Measurements from ENCODE around the gene FOXE1.

FOXE1 gene

DNA sequence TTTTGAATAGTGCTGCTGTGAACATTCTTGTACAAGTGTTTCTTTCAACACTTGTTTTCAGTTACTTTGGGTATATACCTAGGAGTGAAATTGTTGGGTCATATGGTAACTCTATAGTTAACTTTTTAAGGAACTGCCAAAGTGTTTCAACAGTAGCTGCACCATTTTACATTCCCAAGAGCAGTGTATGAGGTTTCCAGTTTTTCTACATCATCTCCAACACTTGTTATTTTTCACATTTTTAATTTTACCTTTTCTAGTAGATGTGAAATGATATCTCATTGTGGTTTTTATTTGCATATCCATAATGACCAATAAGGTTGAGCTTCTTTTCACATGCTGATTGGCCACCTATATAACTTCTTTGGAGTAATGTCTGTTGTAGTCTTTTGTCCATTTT is 40.0 kb upstream of the FOXE1 start:
- Histone ChIP-seq H4K20me1 (no peaks in the 10 kb centered on the region), H3K9me3 (replicated peaks in 1 of 11) (peaks cover 9 to 14% (median 12%) of the 10 kb centered on the region in 11 experiments; a peak in 19 of 22 replicates)

DNA sequence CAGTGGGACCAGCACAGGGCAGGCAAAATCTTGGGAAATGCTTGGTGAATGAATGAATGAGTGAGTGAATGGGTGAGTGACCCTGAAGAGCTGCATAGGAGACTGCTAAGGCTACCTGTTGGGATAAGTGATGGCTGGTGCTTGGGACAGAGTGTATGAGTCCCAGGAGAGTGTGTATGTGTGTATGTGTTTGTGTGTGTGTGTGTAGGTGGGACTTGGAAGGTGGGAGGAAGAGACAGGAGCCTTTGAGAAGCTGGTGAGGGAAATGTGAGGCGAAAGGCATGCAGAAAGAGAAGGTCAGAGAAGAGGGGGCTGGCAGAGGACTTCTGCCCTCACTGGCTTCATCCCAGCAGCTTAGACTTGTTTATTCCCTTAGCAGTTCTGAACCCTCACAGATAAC is 33.3 kb upstream of the FOXE1 start:
- Histone ChIP-seq H3K4me1 (no peaks in the 10 kb centered on the region), H3K4me2 (no peak overlapping the region), H4K20me1 (no peaks in the 10 kb centered on the region), H3K4me3 (no peak overlapping the region), H3K27me3 (no peaks in the 10 kb centered on the region), H3K27ac (no peak overlapping the region), H3K9ac (no peak overlapping the region), H3K9me3 (replicated peaks in 1 of 11) (peaks cover 0 to 21% (median 0%) of the 10 kb centered on the region in 11 experiments; a peak in 6 of 22 replicates), H3K36me3 (no peaks in the 10 kb centered on the region)
- no peak for TF ChIP-seq Cebpa-rat (IDR thresholded peaks at IDR 0.05)

More for the DNA sequence above, 40.0 kb upstream of the FOXE1 start:
- no peak overlapping the region for H3K4me3 ChIP-seq
- TF ChIP-seq Cebpa-rat (IDR thresholded peaks at IDR 0.05) = no peak
- H3K36me3 ChIP-seq = no peaks in the 10 kb centered on the region
- H3K9ac ChIP-seq = no peak overlapping the region
- H3K27me3 ChIP-seq = no peaks in the 10 kb centered on the region
- H3K4me2 ChIP-seq = no peak overlapping the region
- no peak overlapping the region for H3K27ac ChIP-seq
- H3K4me1 ChIP-seq = peaks cover 0 to 9% (median 2%) of the 10 kb centered on the region in 10 experiments; a peak in 5 of 20 replicates

DNA sequence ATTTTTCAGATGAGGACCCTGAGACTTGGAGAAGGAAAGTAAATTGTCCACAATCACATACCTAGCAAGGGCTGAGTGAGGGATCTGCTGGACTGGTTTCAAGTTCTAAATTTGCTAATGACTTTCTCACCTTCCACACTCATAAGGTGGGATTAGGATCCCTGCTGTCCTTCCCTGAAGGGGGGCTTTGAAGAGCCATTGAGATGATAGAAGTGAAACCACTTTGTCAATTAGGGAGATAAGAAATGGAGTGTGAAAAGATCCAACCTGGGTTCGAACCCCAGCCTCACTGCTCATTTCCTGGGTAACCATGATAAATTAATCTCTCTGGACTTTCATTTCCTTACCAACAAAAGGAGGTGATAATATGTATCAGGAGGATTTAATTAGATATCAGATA is 32.7 kb upstream of the FOXE1 start:
- H3K36me3 ChIP-seq = no peaks in the 10 kb centered on the region
- H3K4me2 ChIP-seq = no peak overlapping the region
- no peaks in the 10 kb centered on the region for H3K4me1 ChIP-seq
- H3K27me3 ChIP-seq = no peaks in the 10 kb centered on the region
- H3K9me3 ChIP-seq (replicated peaks in 1 of 11) = peaks cover 0 to 25% (median 0%) of the 10 kb centered on the region in 11 experiments; a peak in 6 of 22 replicates
- no peak overlapping the region for H3K4me3 ChIP-seq
- no peaks in the 10 kb centered on the region for H4K20me1 ChIP-seq
- no peak overlapping the region for H3K9ac ChIP-seq
- TF ChIP-seq Cebpa-rat (IDR thresholded peaks at IDR 0.05) = no peak
- no peak overlapping the region for H3K27ac ChIP-seq

DNA sequence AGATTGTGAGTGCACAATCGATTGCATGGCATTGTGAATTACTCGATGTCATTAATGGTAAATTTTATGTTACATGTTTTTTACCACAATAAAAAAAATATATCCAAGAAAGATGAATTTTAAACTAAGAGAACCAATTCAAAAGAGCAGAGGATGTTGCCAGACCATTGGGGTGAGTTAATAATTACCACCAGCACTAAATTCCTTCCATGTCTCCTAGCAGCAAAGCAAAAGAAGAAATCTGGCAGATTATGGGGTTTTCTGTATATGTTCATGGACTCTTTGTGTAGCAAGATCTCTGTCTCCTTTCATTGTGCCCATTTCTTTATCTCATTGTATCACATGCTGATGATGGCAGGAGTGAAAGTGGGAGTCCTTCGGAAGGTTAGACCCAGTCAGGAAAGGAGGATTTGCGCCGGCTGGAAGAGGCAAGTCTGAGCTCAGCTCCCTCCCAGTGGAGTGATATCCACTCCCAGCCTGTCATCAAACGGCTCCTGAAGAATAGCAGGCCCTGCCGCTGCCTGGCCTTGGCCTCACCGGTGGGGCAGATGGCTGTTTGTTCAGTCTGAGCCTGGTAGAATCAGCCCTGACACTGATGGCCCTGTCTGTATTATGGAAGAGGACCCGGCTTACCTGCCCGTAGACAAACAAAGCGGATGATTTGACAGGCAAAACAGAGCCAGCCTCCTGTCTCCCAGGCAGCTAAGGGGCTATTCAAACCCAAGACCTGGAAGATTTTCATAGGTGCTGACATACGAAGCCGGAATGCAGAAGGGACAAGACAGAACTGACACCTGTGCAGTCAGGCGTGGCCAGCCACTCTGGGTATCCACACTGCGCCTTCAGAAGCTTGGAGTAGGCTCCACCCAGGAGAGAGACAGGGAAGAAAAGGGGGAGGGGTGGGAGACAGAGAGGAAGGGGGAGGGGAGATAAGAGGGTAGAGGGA is 21.9 kb upstream of the FOXE1 start:
- Histone ChIP-seq H3K36me3 (no peaks in the 10 kb centered on the region), H3K4me1 (peaks cover 9 to 23% (median 18%) of the 10 kb centered on the region in 10 experiments), H3K9ac (no peak overlapping the region), H3K9me3 (replicated peaks in 1 of 11) (no peaks in the 10 kb centered on the region), H3K27me3 (no peaks in the 10 kb centered on the region), H4K20me1 (no peaks in the 10 kb centered on the region), H3K4me3 (no peak overlapping the region), H3K27ac (peak overlapping the region in 5 of 11 experiments; percentile 8 to 63 (median 55); a peak in 3 of 22 replicates), H3K4me2 (peak overlapping the region in 7 of 11 experiments; percentile 63 to 90 (median 82); a peak in 12 of 22 replicates)
- TF ChIP-seq Cebpa-rat (IDR thresholded peaks at IDR 0.05) = no peak

DNA sequence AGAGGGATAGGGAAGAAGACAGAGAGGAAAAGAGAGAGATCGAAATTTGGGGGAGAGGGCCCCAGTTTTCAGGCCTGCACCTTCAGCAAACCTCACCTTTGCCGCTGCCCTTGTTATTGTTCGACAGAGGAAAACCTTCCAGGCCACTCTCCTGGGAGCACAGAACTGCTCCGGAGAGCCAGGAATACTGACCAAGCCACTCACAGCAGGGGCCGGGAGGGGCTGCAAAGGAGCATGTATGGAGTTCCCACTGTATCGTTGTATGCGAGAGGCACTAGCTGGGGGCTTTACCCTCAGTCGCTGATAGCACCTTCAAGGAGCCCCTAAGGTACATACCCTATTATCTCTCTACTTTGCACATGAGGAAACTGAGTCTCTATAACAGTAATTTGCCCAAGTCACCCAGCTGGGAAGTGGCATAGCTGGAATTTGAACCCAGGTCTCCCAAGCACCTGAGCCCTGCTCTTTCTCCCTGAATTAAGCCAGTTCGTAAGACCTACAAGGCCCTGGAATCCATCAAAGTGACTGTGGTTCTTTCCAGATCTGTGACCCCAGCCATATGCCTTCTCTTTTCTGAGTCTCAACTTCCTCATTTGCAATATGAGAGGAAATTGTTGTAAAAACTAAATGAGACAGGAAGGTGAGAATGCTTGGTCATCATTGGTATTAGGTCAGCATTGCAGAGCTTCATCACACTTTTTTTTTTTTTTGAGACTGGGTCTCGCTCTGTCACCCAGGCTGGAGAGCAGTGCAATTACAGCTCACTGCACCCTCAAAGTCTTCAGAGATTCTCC is 21.0 kb upstream of the FOXE1 start:
- TF ChIP-seq Cebpa-rat (IDR thresholded peaks at IDR 0.05) = peak in 7 of 11 experiments; percentile 8 to 61 (median 18); a peak in 2 of 22 replicates
- Histone ChIP-seq H3K27me3 (no peaks in the 10 kb centered on the region), H3K4me1 (peaks cover 9 to 23% (median 18%) of the 10 kb centered on the region in 10 experiments), H3K9ac (peak overlapping the region in 1 of 11 experiments; percentile 17; a peak in 2 of 22 replicates), H4K20me1 (no peaks in the 10 kb centered on the region), H3K4me2 (peak overlapping the region in 10 of 11 experiments; percentile 18 to 90 (median 74); a peak in 19 of 22 replicates), H3K36me3 (no peaks in the 10 kb centered on the region), H3K9me3 (replicated peaks in 1 of 11) (no peaks in the 10 kb centered on the region), H3K4me3 (no peak overlapping the region), H3K27ac (peak overlapping the region in 8 of 11 experiments; percentile 15 to 69 (median 54); a peak in 14 of 22 replicates)

DNA sequence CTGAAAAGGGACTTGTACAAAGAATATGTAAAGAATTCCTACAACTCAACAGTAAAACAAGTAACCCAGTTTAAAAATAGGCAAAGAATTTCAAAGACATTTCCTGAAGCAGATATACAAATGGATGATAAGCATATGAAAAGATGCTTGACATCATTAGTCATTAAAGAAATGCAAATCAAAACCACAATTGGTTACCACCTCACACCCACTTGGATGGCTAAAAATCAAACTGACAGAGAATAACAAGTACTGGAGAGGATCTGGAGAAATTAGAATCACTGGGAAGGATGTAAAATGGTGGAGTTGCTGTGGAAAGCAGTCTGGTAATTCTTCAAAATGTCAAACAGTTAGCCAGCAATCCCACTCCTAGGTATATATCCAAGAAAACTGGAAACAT is 12.5 kb upstream of the FOXE1 start:
- Histone ChIP-seq H3K36me3 (no peaks in the 10 kb centered on the region), H3K4me2 (no peak overlapping the region), H3K27ac (no peak overlapping the region), H3K27me3 (no peaks in the 10 kb centered on the region), H3K4me3 (no peak overlapping the region), H3K9me3 (replicated peaks in 1 of 11) (peaks cover 0 to 6% (median 0%) of the 10 kb centered on the region in 11 experiments; a peak in 1 of 22 replicates), H3K4me1 (no peaks in the 10 kb centered on the region), H4K20me1 (no peaks in the 10 kb centered on the region), H3K9ac (no peak overlapping the region)
- TF ChIP-seq Cebpa-rat (IDR thresholded peaks at IDR 0.05) = no peak

DNA sequence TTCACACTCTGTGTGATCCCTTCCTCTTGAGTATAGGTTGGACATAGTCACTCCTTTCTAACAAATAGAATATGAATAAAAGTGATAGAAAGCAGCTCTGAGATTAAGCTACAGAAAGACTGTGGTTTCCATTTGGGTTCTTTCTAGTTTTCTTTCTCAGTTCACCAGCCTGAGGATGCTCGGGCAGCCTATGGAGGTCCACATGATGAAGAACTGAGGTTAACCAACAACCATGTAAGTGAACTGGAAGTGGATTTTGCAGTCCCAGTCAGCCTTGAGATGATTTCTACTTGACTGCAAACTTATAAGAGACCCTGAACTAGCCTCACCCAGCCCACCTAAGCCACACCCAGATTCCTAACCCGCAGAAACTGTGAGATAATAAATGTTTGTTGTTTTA is 10.1 kb upstream of the FOXE1 start:
- no peak overlapping the region for H3K9ac ChIP-seq
- no peaks in the 10 kb centered on the region for H3K4me1 ChIP-seq
- H3K4me3 ChIP-seq = no peak overlapping the region
- H3K9me3 ChIP-seq (replicated peaks in 1 of 11) = peaks cover 0 to 12% (median 1%) of the 10 kb centered on the region in 11 experiments; a peak in 16 of 22 replicates
- H3K4me2 ChIP-seq = no peak overlapping the region
- H4K20me1 ChIP-seq = no peaks in the 10 kb centered on the region
- H3K27ac ChIP-seq = no peak overlapping the region
- TF ChIP-seq Cebpa-rat (IDR thresholded peaks at IDR 0.05) = no peak
- peaks cover 1 to 17% (median 8%) of the 10 kb centered on the region in 11 experiments; a peak in 19 of 22 replicates for H3K27me3 ChIP-seq
- no peaks in the 10 kb centered on the region for H3K36me3 ChIP-seq

DNA sequence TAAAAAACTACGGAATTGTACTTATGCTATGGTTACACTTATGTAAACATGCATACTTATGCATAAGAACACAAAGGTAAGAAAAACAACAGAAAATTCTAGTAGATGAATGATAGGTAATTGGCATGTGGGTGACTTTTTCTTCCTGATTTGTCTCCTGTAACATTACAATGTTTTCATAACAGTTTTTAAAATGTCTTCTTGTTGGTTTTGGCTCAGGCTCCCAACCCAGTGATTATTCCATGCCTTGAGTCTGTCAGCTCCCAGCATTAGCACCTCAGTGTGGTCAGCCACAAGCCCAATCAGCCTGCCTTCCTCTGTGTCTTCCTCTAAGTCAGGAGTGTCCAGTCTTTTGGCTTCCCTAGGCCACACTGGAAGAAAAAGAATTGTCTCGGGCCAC is 7.9 kb upstream of the FOXE1 start:
- H3K9me3 ChIP-seq (replicated peaks in 1 of 11) = peaks cover 15 to 29% (median 22%) of the 10 kb centered on the region in 11 experiments

DNA sequence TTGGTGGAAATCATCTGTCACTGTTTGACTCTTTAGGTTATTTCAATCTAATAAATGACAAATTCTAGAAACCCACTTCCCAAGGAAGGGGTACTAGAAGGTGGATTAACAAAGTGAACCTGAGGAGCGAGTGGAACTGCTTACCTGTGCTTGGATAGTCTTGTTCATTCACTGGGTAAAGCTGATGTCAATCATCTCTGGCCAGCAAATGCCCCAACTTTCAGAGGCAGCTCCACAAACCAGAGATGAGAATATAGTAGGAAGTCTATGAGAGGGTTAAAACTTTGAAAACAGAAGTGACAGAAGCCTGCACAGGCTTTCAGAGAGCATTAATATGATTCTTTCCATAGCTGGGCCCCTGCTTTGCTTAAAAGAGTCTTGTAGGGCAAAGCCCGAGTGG is 7.3 kb upstream of the FOXE1 start:
- H3K4me2 ChIP-seq = no peak overlapping the region
- H3K27me3 ChIP-seq = peaks cover 29 to 45% (median 36%) of the 10 kb centered on the region in 11 experiments
- H4K20me1 ChIP-seq = no peaks in the 10 kb centered on the region
- no peak overlapping the region for H3K27ac ChIP-seq
- peaks cover 15 to 29% (median 22%) of the 10 kb centered on the region in 11 experiments for H3K9me3 ChIP-seq (replicated peaks in 1 of 11)
- H3K9ac ChIP-seq = no peak overlapping the region
- H3K36me3 ChIP-seq = no peaks in the 10 kb centered on the region
- no peak for TF ChIP-seq Cebpa-rat (IDR thresholded peaks at IDR 0.05)
- H3K4me3 ChIP-seq = no peak overlapping the region
- H3K4me1 ChIP-seq = no peaks in the 10 kb centered on the region

More for the DNA sequence above, 7.9 kb upstream of the FOXE1 start:
- no peaks in the 10 kb centered on the region for H3K4me1 ChIP-seq
- no peak overlapping the region for H3K4me3 ChIP-seq
- peaks cover 23 to 38% (median 30%) of the 10 kb centered on the region in 11 experiments for H3K27me3 ChIP-seq
- H3K36me3 ChIP-seq = no peaks in the 10 kb centered on the region
- no peak for TF ChIP-seq Cebpa-rat (IDR thresholded peaks at IDR 0.05)
- no peak overlapping the region for H3K9ac ChIP-seq
- H4K20me1 ChIP-seq = no peaks in the 10 kb centered on the region
- H3K4me2 ChIP-seq = no peak overlapping the region
- H3K27ac ChIP-seq = no peak overlapping the region

Measured in BLaER1 treated with 17β-estradiol and CSF1 and Interleukin-3, amounts not matched to agents 10 nM and 100 nM (cell line).